GM23338 (cell line): ENCODE data around the gene NT5DC2. TPM values are rescaled to one million over a fixed set of nuclear protein-coding genes. Genes with fewer than 3 reads are reported as not detected.
A peak's percentile ranks its signal among the peaks of the same experiment; 100 is the strongest.

Source experiments
- ATAC-seq: fragments of 200-7000 bp; cut with Tn5 transposase; 3 replicates; pipeline ENCODE4 v1.9.1; 2020
- DNase-seq: peaks from one replicate; pipeline ENCODE4 v3.0.0-alpha.2; 2015; ENCODE audit warnings: low spot score
- H2AFZ ChIP-seq: fragments of 200-600 bp; sonication (generic); 2 replicates; pipeline ENCODE4 v1.8.0; 2016; ENCODE audit warnings: antibody characterized with exemption, mild to moderate bottlenecking, moderate library complexity
- H3F3A ChIP-seq: fragments of 200-600 bp; sonication (generic); replicated peaks from 2 replicates; pipeline ENCODE4 v1.8.0; 2017; ENCODE audit warnings: antibody characterized with exemption, mixed run types, low read depth
- H3K27ac ChIP-seq: fragments of 200-600 bp; sonication (generic); 2 replicates; pipeline ENCODE4 v1.6.1; 2016; ENCODE audit warnings: low read depth
- H3K27me3 ChIP-seq: fragments of 200-600 bp; sonication (generic); 2 replicates; pipeline ENCODE4 v1.8.0; 2016; ENCODE audit warnings: mild to moderate bottlenecking, mixed run types, moderate library complexity; ENCODE audit not compliant: insufficient read depth
- H3K36me3 ChIP-seq: fragments of 200-600 bp; sonication (generic); 2 replicates; pipeline ENCODE4 v1.8.0; 2016; ENCODE audit warnings: mild to moderate bottlenecking; ENCODE audit not compliant: insufficient read depth
- H3K4me1 ChIP-seq: fragments of 200-600 bp; sonication (generic); 2 replicates; pipeline ENCODE4 v1.8.0; 2016; ENCODE audit warnings: mild to moderate bottlenecking, moderate library complexity; ENCODE audit not compliant: insufficient read depth
- H3K4me2 ChIP-seq: fragments of 200-600 bp; sonication (generic); 2 replicates; pipeline ENCODE4 v1.7.1; 2017; ENCODE audit warnings: mixed run types
- H3K4me3 ChIP-seq: fragments of 200-600 bp; sonication (generic); 2 replicates; pipeline ENCODE4 v1.6.1; 2016; ENCODE audit warnings: mixed run types
- H3K79me2 ChIP-seq: fragments of 200-600 bp; sonication (generic); replicated peaks from 2 replicates; pipeline ENCODE4 v1.8.0; 2017; ENCODE audit warnings: mild to moderate bottlenecking; ENCODE audit not compliant: insufficient read depth
- H3K9me2 ChIP-seq: fragments of 200-600 bp; sonication (generic); 2 replicates; pipeline ENCODE4 v1.8.0; 2017; ENCODE audit not compliant: insufficient read depth
- H4K20me1 ChIP-seq: fragments of 200-600 bp; sonication (generic); replicated peaks from 2 replicates; pipeline ENCODE4 v1.8.0; 2017; ENCODE audit warnings: mild to moderate bottlenecking; ENCODE audit not compliant: insufficient read depth
- H3K27ac Mint-ChIP-seq: 2 replicates; pipeline ENCODE4 v1.8.0; 2020; ENCODE audit warnings: inconsistent platforms, mild to moderate bottlenecking, moderate library complexity, mixed read lengths
- H3K27me3 Mint-ChIP-seq: 3 replicates; pipeline ENCODE4 v1.8.0; 2022; ENCODE audit warnings: low read depth, mild to moderate bottlenecking, moderate library complexity, mixed read lengths, inconsistent platforms; ENCODE audit not compliant: insufficient read depth, poor library complexity
- H3K36me3 Mint-ChIP-seq: 3 replicates; pipeline ENCODE4 v1.8.0; 2021; ENCODE audit warnings: low read depth, mild to moderate bottlenecking, inconsistent platforms, moderate library complexity, mixed read lengths
- H3K4me1 Mint-ChIP-seq: 3 replicates; pipeline ENCODE4 v1.8.0; 2020; ENCODE audit warnings: mild to moderate bottlenecking, inconsistent platforms, mixed read lengths
- H3K4me3 Mint-ChIP-seq: 3 replicates; pipeline ENCODE4 v1.8.0; 2021; ENCODE audit warnings: moderate library complexity, mild to moderate bottlenecking, inconsistent platforms, mixed read lengths
- H3K9me3 Mint-ChIP-seq: 3 replicates; pipeline ENCODE4 v1.8.0; 2020; ENCODE audit warnings: moderate library complexity, mild to moderate bottlenecking, inconsistent platforms, mixed read lengths
- CREB1 ChIP-seq: fragments of 250-450 bp; sonication (Bioruptor Pico); IDR thresholded peaks from 2 replicates; pipeline ENCODE4 v1.5.0; 2020; ENCODE audit warnings: low read depth, mild to moderate bottlenecking, moderate library complexity
- EZH2 ChIP-seq: fragments of 200-600 bp; sonication (generic); IDR thresholded peaks from one replicate; pipeline ENCODE4 v1.8.0; 2017; ENCODE audit warnings: antibody characterized with exemption, mild to moderate bottlenecking, low read depth; ENCODE audit not compliant: unreplicated experiment
- EZH2phosphoT487 ChIP-seq: fragments of 200-600 bp; sonication (generic); IDR thresholded peaks from one replicate; pipeline ENCODE4 v1.8.1; 2018; ENCODE audit warnings: antibody characterized with exemption; ENCODE audit not compliant: unreplicated experiment
- JUNB ChIP-seq: IDR thresholded peaks from one replicate; pipeline ENCODE4 v1.6.1; 2016; ENCODE audit warnings: antibody characterized with exemption; ENCODE audit not compliant: unreplicated experiment
- NANOG ChIP-seq: IDR thresholded peaks from 2 replicates; pipeline ENCODE4 v1.6.1; 2016; ENCODE audit warnings: antibody characterized with exemption, borderline replicate concordance
- POLR2AphosphoS5 ChIP-seq: IDR thresholded peaks from 2 replicates; pipeline ENCODE4 v1.6.1; 2016; ENCODE audit warnings: antibody characterized with exemption, low read depth
- STAT1 ChIP-seq: IDR thresholded peaks from one replicate; pipeline ENCODE4 v1.6.1; 2016; ENCODE audit warnings: antibody characterized with exemption; ENCODE audit not compliant: unreplicated experiment
- ZNF114 ChIP-seq: fragments of 250-450 bp; sonication (Bioruptor Pico); IDR thresholded peaks from 2 replicates; pipeline ENCODE4 v1.5.0; 2020; ENCODE audit warnings: mild to moderate bottlenecking, moderate library complexity
- ZNF331 ChIP-seq: fragments of 250-450 bp; sonication (Bioruptor Pico); IDR thresholded peaks from 2 replicates; pipeline ENCODE4 v1.5.0; 2020; ENCODE audit warnings: low read depth, mild to moderate bottlenecking, moderate library complexity
- polyA plus RNA-seq: library from polyadenylated mRNA; unstranded; fragments of >200 nt; fragmentation: Nextera tagmentation; extraction: Ambion mirVana; gene quantifications from 2 replicates; pipeline ENCODE4 v1.2.1, GENCODE V29; 2016
- total RNA-seq: library from RNA; depleted of rRNA; stranded (reverse); fragments of >200 nt; shearing (Covaris generic); gene quantifications from 2 replicates; pipeline ENCODE4 v1.2.3, GENCODE V29; 2014
- TF ChIP-seq, protein P1 (sequence below): IDR thresholded peaks from one replicate; pipeline ENCODE4 v1.6.1; 2018; ENCODE audit warnings: antibody characterized with exemption; ENCODE audit not compliant: unreplicated experiment
- TF ChIP-seq, protein P2 (sequence below): fragments of 250-450 bp; sonication (Bioruptor Pico); IDR thresholded peaks from 2 replicates; pipeline ENCODE4 v1.5.0; 2020; ENCODE audit warnings: mild to moderate bottlenecking, moderate library complexity
- TF ChIP-seq, protein P3 (sequence below), 2 experiments: fragments of 200-600 bp in 1 of 2; sonication (generic) in 1 of 2; conservative IDR thresholded peaks; 2 replicates each; pipeline versions ENCODE4 v1.5.1 to v1.6.1; 2016 to 2017; ENCODE audit warnings: antibody characterized with exemption in 2 of 2, low read depth in 2 of 2, mild to moderate bottlenecking in 2 of 2, moderate library complexity in 1 of 2
- TF ChIP-seq, protein P4 (sequence below): IDR thresholded peaks from 2 replicates; pipeline ENCODE4 v1.6.1; 2016; ENCODE audit warnings: antibody characterized with exemption

NT5DC2 gene
- total and polyA plus RNA-seq, 2 experiments from 2014 or later: 269 to 324 TPM

DNA sequence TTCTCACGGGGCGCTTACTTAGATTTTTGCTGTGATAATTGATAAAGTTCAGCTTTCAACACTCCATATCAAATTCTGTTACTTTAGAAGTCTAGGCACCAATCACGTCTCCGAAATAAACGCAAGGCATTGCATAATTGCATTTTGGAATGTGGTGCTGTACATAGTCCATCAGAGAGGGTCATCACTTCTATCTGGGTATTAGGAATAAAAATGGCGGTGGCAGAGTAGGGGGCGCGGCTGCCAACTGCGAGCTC, 2.4 kb upstream of the NT5DC2 start:
- peaks cover 4% of the 10 kb centered on the region; the same call in 1 of the 2 replicates for H3K36me3 ChIP-seq
- H2AFZ ChIP-seq: no peak overlapping the region
- H3K4me3 ChIP-seq: peak overlapping the region; percentile 39
- no peak overlapping the region for H3K27ac Mint-ChIP-seq
- no peak overlapping the region for H3K27ac ChIP-seq
- TF ChIP-seq ZNF331 (CRISPR knock-in tag) (no peak), EZH2 (no peak), JUNB (no peak), NANOG (no peak), STAT1 (no peak), ZNF114 (CRISPR knock-in tag) (no peak), EZH2phosphoT487 (no peak), POLR2AphosphoS5 (no peak), CREB1 (CRISPR knock-in tag) (no peak)
- TF ChIP-seq, protein P1, sequence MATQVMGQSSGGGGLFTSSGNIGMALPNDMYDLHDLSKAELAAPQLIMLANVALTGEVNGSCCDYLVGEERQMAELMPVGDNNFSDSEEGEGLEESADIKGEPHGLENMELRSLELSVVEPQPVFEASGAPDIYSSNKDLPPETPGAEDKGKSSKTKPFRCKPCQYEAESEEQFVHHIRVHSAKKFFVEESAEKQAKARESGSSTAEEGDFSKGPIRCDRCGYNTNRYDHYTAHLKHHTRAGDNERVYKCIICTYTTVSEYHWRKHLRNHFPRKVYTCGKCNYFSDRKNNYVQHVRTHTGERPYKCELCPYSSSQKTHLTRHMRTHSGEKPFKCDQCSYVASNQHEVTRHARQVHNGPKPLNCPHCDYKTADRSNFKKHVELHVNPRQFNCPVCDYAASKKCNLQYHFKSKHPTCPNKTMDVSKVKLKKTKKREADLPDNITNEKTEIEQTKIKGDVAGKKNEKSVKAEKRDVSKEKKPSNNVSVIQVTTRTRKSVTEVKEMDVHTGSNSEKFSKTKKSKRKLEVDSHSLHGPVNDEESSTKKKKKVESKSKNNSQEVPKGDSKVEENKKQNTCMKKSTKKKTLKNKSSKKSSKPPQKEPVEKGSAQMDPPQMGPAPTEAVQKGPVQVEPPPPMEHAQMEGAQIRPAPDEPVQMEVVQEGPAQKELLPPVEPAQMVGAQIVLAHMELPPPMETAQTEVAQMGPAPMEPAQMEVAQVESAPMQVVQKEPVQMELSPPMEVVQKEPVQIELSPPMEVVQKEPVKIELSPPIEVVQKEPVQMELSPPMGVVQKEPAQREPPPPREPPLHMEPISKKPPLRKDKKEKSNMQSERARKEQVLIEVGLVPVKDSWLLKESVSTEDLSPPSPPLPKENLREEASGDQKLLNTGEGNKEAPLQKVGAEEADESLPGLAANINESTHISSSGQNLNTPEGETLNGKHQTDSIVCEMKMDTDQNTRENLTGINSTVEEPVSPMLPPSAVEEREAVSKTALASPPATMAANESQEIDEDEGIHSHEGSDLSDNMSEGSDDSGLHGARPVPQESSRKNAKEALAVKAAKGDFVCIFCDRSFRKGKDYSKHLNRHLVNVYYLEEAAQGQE: no peak
- TF ChIP-seq, protein P2, sequence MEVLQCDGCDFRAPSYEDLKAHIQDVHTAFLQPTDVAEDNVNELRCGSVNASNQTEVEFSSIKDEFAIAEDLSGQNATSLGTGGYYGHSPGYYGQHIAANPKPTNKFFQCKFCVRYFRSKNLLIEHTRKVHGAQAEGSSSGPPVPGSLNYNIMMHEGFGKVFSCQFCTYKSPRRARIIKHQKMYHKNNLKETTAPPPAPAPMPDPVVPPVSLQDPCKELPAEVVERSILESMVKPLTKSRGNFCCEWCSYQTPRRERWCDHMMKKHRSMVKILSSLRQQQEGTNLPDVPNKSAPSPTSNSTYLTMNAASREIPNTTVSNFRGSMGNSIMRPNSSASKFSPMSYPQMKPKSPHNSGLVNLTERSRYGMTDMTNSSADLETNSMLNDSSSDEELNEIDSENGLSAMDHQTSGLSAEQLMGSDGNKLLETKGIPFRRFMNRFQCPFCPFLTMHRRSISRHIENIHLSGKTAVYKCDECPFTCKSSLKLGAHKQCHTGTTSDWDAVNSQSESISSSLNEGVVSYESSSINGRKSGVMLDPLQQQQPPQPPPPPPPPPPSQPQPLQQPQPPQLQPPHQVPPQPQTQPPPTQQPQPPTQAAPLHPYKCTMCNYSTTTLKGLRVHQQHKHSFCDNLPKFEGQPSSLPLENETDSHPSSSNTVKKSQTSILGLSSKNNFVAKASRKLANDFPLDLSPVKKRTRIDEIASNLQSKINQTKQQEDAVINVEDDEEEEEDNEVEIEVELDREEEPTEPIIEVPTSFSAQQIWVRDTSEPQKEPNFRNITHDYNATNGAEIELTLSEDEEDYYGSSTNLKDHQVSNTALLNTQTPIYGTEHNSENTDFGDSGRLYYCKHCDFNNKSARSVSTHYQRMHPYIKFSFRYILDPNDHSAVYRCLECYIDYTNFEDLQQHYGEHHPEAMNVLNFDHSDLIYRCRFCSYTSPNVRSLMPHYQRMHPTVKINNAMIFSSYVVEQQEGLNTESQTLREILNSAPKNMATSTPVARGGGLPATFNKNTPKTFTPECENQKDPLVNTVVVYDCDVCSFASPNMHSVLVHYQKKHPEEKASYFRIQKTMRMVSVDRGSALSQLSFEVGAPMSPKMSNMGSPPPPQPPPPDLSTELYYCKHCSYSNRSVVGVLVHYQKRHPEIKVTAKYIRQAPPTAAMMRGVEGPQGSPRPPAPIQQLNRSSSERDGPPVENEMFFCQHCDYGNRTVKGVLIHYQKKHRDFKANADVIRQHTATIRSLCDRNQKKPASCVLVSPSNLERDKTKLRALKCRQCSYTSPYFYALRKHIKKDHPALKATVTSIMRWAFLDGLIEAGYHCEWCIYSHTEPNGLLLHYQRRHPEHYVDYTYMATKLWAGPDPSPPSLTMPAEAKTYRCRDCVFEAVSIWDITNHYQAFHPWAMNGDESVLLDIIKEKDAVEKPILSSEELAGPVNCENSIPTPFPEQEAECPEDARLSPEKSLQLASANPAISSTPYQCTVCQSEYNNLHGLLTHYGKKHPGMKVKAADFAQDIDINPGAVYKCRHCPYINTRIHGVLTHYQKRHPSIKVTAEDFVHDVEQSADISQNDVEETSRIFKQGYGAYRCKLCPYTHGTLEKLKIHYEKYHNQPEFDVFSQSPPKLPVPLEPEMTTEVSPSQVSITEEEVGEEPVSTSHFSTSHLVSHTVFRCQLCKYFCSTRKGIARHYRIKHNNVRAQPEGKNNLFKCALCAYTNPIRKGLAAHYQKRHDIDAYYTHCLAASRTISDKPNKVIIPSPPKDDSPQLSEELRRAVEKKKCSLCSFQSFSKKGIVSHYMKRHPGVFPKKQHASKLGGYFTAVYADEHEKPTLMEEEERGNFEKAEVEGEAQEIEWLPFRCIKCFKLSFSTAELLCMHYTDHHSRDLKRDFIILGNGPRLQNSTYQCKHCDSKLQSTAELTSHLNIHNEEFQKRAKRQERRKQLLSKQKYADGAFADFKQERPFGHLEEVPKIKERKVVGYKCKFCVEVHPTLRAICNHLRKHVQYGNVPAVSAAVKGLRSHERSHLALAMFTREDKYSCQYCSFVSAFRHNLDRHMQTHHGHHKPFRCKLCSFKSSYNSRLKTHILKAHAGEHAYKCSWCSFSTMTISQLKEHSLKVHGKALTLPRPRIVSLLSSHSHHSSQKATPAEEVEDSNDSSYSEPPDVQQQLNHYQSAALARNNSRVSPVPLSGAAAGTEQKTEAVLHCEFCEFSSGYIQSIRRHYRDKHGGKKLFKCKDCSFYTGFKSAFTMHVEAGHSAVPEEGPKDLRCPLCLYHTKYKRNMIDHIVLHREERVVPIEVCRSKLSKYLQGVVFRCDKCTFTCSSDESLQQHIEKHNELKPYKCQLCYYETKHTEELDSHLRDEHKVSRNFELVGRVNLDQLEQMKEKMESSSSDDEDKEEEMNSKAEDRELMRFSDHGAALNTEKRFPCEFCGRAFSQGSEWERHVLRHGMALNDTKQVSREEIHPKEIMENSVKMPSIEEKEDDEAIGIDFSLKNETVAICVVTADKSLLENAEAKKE (CRISPR knock-in tag): no peak
- TF ChIP-seq, protein P3, sequence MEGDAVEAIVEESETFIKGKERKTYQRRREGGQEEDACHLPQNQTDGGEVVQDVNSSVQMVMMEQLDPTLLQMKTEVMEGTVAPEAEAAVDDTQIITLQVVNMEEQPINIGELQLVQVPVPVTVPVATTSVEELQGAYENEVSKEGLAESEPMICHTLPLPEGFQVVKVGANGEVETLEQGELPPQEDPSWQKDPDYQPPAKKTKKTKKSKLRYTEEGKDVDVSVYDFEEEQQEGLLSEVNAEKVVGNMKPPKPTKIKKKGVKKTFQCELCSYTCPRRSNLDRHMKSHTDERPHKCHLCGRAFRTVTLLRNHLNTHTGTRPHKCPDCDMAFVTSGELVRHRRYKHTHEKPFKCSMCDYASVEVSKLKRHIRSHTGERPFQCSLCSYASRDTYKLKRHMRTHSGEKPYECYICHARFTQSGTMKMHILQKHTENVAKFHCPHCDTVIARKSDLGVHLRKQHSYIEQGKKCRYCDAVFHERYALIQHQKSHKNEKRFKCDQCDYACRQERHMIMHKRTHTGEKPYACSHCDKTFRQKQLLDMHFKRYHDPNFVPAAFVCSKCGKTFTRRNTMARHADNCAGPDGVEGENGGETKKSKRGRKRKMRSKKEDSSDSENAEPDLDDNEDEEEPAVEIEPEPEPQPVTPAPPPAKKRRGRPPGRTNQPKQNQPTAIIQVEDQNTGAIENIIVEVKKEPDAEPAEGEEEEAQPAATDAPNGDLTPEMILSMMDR (conservative IDR thresholded peaks at IDR 0.05; ENCODE audit: low read depth in 2 of 2): no peak
- TF ChIP-seq, protein P4, sequence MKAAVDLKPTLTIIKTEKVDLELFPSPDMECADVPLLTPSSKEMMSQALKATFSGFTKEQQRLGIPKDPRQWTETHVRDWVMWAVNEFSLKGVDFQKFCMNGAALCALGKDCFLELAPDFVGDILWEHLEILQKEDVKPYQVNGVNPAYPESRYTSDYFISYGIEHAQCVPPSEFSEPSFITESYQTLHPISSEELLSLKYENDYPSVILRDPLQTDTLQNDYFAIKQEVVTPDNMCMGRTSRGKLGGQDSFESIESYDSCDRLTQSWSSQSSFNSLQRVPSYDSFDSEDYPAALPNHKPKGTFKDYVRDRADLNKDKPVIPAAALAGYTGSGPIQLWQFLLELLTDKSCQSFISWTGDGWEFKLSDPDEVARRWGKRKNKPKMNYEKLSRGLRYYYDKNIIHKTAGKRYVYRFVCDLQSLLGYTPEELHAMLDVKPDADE: no peak
- ATAC-seq: no peak
- H3K9me3 Mint-ChIP-seq: no peaks in the 10 kb centered on the region
- H4K20me1 ChIP-seq: peaks cover 40% of the 10 kb centered on the region
- peak overlapping the region; percentile 86; the same call in 1 of the 2 replicates for H3K4me2 ChIP-seq
- H3K9me2 ChIP-seq: no peaks in the 10 kb centered on the region
- peaks cover 57% of the 10 kb centered on the region for H3K79me2 ChIP-seq
- H3K27me3 Mint-ChIP-seq: peaks cover 23% of the 10 kb centered on the region
- peaks cover 19% of the 10 kb centered on the region for H3K36me3 Mint-ChIP-seq
- H3K4me1 ChIP-seq: peaks cover 43% of the 10 kb centered on the region
- no peak for DNase-seq
- H3F3A ChIP-seq: peaks cover 18% of the 10 kb centered on the region
- no peaks in the 10 kb centered on the region for H3K27me3 ChIP-seq
- peaks cover 40% of the 10 kb centered on the region for H3K4me1 Mint-ChIP-seq
- peak overlapping the region; percentile 51; the same call in 2 of the 3 replicates for H3K4me3 Mint-ChIP-seq
